Stimulated activated CD8-positive, alpha-beta memory T cell treated with anti-CD3 and anti-CD28 coated beads, Interleukin-2, amount 100 ng/mL, for 1 hour (primary cell): Measurements from ENCODE around the gene CBX5.
"Not testable (repeated sequence)": the region's sequence is repeated elsewhere in the genome, so short reads cannot be mapped to it uniquely, and the experiment has no call there.

Source experiments
- DNase-seq, 2 donors: peaks; one replicate each; pipeline ENCODE4 v3.0.0-alpha.2; 2020; ENCODE audit warnings: low read depth in 2 of 2

The CBX5 gene

GRCh38 chr12:54294152-54294952 is 14.4 kb upstream of the CBX5 start:
- DNase-seq: no peak

- DNase-seq: no peak
Observed at GRCh38 chr12:54292931-54293241, 13.0 kb upstream of the CBX5 start.

GRCh38 chr12:54292083-54292930 is 12.4 kb upstream of the CBX5 start:
- DNase-seq: no peak

GRCh38 chr12:54287261-54288157 is 7.6 kb upstream of the CBX5 start:
- DNase-seq: no peak

- DNase-seq: no peak
Observed at GRCh38 chr12:54286042-54287030, 6.4 kb upstream of the CBX5 start.

- no peak for DNase-seq
Observed at GRCh38 chr12:54285150-54286041, 5.5 kb upstream of the CBX5 start.

- DNase-seq: not testable (repeated sequence)
Observed at GRCh38 chr12:54284070-54284780, 4.3 kb upstream of the CBX5 start.

GRCh38 chr12:54282949-54283593 is 3.1 kb upstream of the CBX5 start:
- DNase-seq: no peak

- DNase-seq: not testable (repeated sequence)
Observed at GRCh38 chr12:54281694-54282093, 1.8 kb upstream of the CBX5 start.

GRCh38 chr12:54281261-54281638 is 1.3 kb upstream of the CBX5 start:
- DNase-seq: not testable (repeated sequence)

- DNase-seq: peak; percentile 85 to 88
Observed at GRCh38 chr12:54280468-54281260, 742 bp upstream of the CBX5 start, which contains the start of gene HNRNPA1. TSS of gene HNRNPA1 (plus strand) at chr12:54280726. CDS start at chr12:54280808, 82 bp downstream.

GRCh38 chr12:54279227-54279631 is 693 bp downstream of the CBX5 start:
- no peak for DNase-seq

GRCh38 chr12:54277823-54278276 is 2.1 kb downstream of the CBX5 start:
- DNase-seq: no peak

GRCh38 chr12:54276368-54276767 is 3.6 kb downstream of the CBX5 start:
- DNase-seq: no peak

- no peak for DNase-seq
Observed at GRCh38 chr12:54273981-54274380, 5.9 kb downstream of the CBX5 start.

- no peak for DNase-seq
Observed at GRCh38 chr12:54272214-54272613, 7.7 kb downstream of the CBX5 start.

GRCh38 chr12:54270345-54270744 is 9.6 kb downstream of the CBX5 start:
- DNase-seq: no peak

GRCh38 chr12:54266852-54267251 is 13.1 kb downstream of the CBX5 start:
- no peak for DNase-seq
